ENCODE measurements around the gene MACROD2.

MACROD2 gene

DNA sequence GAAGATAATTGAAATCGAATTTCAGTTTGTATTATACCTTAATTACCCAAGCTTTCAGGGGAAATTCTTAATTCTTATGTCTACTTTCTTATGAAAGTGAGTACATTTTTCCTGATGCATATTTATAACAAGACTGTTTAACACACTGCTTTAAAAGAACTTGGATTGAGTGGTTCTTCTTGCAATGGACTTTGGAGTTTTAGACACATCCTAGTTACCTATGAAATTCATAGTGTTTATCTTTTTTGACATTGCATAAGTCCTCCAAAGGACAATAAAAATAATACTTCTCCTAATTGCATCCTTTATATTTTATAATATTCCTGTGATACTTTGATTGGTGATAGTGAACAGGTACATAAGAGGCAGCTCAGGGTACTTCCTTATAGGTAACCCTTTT is 737.7 kb downstream of the MACROD2 start:
- DNase-seq (ENCODE audit: low read depth) = no peak
- no peak overlapping the region for H3K4me3 ChIP-seq (ENCODE audit: low read depth, low read length)
- TF ChIP-seq, protein P1, sequence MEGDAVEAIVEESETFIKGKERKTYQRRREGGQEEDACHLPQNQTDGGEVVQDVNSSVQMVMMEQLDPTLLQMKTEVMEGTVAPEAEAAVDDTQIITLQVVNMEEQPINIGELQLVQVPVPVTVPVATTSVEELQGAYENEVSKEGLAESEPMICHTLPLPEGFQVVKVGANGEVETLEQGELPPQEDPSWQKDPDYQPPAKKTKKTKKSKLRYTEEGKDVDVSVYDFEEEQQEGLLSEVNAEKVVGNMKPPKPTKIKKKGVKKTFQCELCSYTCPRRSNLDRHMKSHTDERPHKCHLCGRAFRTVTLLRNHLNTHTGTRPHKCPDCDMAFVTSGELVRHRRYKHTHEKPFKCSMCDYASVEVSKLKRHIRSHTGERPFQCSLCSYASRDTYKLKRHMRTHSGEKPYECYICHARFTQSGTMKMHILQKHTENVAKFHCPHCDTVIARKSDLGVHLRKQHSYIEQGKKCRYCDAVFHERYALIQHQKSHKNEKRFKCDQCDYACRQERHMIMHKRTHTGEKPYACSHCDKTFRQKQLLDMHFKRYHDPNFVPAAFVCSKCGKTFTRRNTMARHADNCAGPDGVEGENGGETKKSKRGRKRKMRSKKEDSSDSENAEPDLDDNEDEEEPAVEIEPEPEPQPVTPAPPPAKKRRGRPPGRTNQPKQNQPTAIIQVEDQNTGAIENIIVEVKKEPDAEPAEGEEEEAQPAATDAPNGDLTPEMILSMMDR (conservative IDR thresholded peaks at IDR 0.05; ENCODE audit: low read depth, low read length) = no peak

DNA sequence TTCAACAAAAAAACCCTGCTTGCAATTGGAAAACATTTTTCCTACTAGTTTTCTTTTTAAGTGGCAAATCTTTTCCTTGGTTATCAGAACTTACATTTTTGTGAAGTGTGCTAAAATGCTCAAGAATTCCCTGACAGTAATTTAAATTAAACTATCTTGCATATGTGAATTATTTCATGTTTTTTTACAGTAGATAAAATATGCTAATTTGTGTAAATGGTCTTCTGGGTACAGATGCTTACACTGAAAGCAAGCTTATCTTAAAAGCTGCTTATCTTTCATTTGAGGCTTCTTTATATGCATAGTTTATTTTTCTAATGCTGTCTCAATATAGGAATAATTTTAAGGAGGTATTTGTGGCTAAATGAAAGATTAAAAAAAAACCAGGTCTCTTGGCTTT is 745.1 kb downstream of the MACROD2 start:
- no peak for DNase-seq (ENCODE audit: low read depth)
- no peak overlapping the region for H3K4me3 ChIP-seq (ENCODE audit: low read depth, low read length)
- TF ChIP-seq, protein P1 (conservative IDR thresholded peaks at IDR 0.05; ENCODE audit: low read depth, low read length) = no peak

DNA sequence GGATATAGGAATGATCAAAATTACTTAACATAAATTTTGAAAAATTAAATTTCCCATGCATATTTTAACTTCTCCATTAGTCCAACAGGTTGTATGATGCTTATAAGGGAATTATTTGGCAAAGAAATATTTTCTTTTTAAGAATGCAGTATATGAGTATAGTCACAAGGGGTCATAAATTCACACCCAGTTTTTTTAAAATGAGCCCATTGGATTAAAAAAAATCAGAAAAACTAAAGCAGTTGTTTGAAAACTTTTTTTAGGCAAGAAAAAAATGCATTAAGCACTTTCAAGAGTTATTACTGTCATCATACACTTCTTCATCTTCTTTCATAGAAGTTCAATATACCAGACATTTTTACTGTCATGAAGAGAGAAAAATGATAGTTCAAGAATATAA is 746.3 kb downstream of the MACROD2 start:
- no peak overlapping the region for H3K4me3 ChIP-seq (ENCODE audit: low read depth, low read length)
- TF ChIP-seq, protein P1 (conservative IDR thresholded peaks at IDR 0.05; ENCODE audit: low read depth, low read length) = no peak
- peak; percentile 6 for DNase-seq (ENCODE audit: low read depth)

DNA sequence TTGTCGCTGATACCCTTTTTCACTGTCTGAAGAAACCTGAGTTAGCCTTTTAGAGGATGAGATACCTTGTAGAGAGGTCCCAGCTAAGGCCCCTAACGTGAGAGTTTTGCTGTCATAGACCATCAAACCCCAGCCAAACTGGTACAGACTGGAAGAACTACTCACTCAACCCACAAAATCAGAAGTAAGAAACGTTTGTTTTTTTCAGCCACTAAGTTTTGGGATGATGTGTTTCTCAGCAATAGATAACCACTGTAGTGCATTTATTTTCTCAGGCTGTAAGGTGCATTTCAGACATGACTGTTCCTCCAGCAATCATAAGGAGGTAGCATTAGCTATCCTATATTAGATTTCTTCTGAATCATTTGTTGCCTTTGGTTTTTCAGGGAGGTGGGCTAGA is 749.4 kb downstream of the MACROD2 start:
- no peak overlapping the region for H3K4me3 ChIP-seq (ENCODE audit: low read depth, low read length)
- no peak for DNase-seq (ENCODE audit: low read depth)
- TF ChIP-seq, protein P1 (conservative IDR thresholded peaks at IDR 0.05; ENCODE audit: low read depth, low read length) = no peak

DNA sequence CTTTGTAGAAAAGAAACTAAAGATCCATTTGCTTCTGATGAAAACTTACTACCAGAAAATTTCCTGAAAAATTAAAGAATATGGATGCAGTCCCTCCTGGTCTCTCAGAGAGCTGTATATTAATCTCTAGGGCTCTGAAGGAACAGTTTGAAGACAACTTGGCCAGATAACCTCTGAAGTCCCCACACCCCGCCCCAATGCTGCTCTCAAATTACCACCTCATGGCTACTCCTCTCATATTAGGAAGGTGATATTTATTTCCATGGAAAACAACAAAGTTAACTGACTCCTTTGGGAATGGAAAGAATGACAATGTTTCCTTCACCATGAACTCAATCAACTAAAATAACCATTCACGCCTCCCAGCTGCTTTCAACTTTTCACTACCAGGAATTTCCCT is 750.5 kb downstream of the MACROD2 start:
- TF ChIP-seq, protein P1 (conservative IDR thresholded peaks at IDR 0.05; ENCODE audit: low read depth, low read length) = no peak
- no peak for DNase-seq (ENCODE audit: low read depth)
- no peak overlapping the region for H3K4me3 ChIP-seq (ENCODE audit: low read depth, low read length)

DNA sequence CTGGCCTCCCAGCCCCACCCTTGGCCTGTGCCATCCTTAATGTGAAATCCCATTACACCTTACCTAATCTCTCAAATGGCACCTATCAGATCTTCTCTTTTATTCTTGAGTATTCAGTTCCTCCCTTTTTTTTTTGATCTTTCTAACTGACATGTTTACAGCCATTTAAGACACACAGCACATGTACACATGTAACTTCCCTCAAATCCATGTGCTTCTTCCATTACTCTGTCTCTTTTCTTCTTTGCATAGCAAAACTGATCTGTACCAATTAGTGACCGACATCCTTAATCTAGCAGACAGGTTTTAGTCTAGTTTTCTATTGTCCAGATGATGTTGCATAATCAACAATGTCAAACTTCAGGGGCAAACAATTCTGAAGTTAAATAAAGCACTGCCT is 755.9 kb downstream of the MACROD2 start:
- TF ChIP-seq, protein P1 (conservative IDR thresholded peaks at IDR 0.05; ENCODE audit: low read depth, low read length) = no peak
- H3K4me3 ChIP-seq (ENCODE audit: low read depth, low read length) = no peak overlapping the region
- DNase-seq (ENCODE audit: low read depth) = no peak

DNA sequence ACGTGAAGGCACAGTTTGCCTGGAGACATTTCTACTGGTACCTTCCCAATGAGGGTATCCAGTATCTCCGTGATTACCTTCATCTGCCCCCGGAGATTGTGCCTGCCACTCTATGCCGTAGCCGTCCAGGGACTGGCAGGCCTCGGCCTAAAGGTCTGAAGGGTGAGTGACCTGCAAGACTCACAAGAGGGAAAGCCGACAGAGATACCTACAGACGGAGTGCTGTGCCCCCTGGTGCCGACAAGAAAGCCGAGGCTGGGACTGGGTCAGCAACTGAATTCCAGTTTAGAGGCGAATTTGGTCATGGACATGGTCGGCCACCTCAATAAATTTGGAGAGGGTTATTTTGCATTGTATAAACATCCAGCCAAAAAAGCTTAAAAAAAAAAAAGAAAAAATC is 762.4 kb downstream of the MACROD2 start:
- TF ChIP-seq, protein P1 (conservative IDR thresholded peaks at IDR 0.05; ENCODE audit: low read depth, low read length) = no peak
- no peak overlapping the region for H3K4me3 ChIP-seq (ENCODE audit: low read depth, low read length)
- DNase-seq (ENCODE audit: low read depth) = no peak
